Measurements from ENCODE around the gene SRRM4. TPM values are rescaled to one million over a fixed set of nuclear protein-coding genes. Genes with fewer than 3 reads are reported as not detected.

Gene SRRM4
- total RNA-seq, 1 experiment from 2014 or later, result 1.4 TPM

GRCh38 chr12:119206348-119207062, 225.2 kb downstream of the SRRM4 start:
- peak; percentile 55 for DNase-seq
- Histone ChIP-seq H2AK5ac (ENCODE audit: insufficient read length, low read length) (no peak overlapping the region), H3K4me1 (ENCODE audit: insufficient read depth, low read length) (peaks cover 11% of the 10 kb centered on the region; the same call in 1 of the 2 replicates), H4K8ac (replicated peaks; ENCODE audit: insufficient read length, low read depth, low read length) (no peak overlapping the region), H3K23me2 (ENCODE audit: insufficient read length, low read depth, low read length, poor library complexity, severe bottlenecking) (no peaks in the 10 kb centered on the region), H2AFZ (ENCODE audit: low read length) (no peak overlapping the region), H3K27ac (ENCODE audit: insufficient read length, low read depth, low read length) (no peak overlapping the region), H2BK15ac (ENCODE audit: low read depth, low read length) (no peak overlapping the region), H3K4me2 (ENCODE audit: insufficient read depth, insufficient read length, low read length) (no peak overlapping the region), H3K9ac (ENCODE audit: extremely low read depth, insufficient read length, low read length) (no peak overlapping the region), H3K9me3 (ENCODE audit: control insufficient read depth, low read depth, low read length) (no peaks in the 10 kb centered on the region), H3K14ac (ENCODE audit: insufficient read depth, low read length) (no peak overlapping the region), H3K27me3 (ENCODE audit: insufficient read depth, low read length) (no peaks in the 10 kb centered on the region), H3K79me1 (ENCODE audit: insufficient read depth, low read depth, low read length, poor library complexity, severe bottlenecking) (no peaks in the 10 kb centered on the region), H4K5ac (ENCODE audit: insufficient read length, low read depth, low read length) (no peak overlapping the region), H2BK20ac (ENCODE audit: low read depth, low read length, poor library complexity, severe bottlenecking) (no peak overlapping the region), H3K18ac (ENCODE audit: insufficient read length, low read depth, low read length) (no peak overlapping the region), H2BK12ac (ENCODE audit: insufficient read length, low read depth, low read length) (no peak overlapping the region), H3K4ac (ENCODE audit: low read depth, low read length) (no peak overlapping the region), H3K23ac (ENCODE audit: insufficient read length, low read depth, low read length) (no peak overlapping the region), H3K79me2 (ENCODE audit: insufficient read depth, low read length) (no peaks in the 10 kb centered on the region), H3T11ph (ENCODE audit: low read length) (no peak overlapping the region), H3K56ac (ENCODE audit: insufficient read length, low read depth, low read length) (no peak overlapping the region), H4K91ac (ENCODE audit: insufficient read length, low read depth, low read length) (no peak overlapping the region), H4K20me1 (ENCODE audit: control insufficient read depth, insufficient read depth, insufficient read length) (no peaks in the 10 kb centered on the region), H2BK120ac (ENCODE audit: low read depth, low read length, poor library complexity, severe bottlenecking) (no peak overlapping the region), H2BK5ac (ENCODE audit: insufficient read length, low read length) (no peak overlapping the region)
- peak; percentile 44; the same call in 2 of the 3 replicates for TF ChIP-seq CTCF (conservative IDR thresholded peaks at IDR 0.05)
- H3K36me3 Mint-ChIP-seq (ENCODE audit: insufficient read depth in 1 of 3, low read depth in 3 of 3), result no peaks in the 10 kb centered on the region
- no peak overlapping the region for H3K4me3 Mint-ChIP-seq
- peak overlapping the region in 1 of 3 experiments; percentile 76; a peak in 1 of 7 replicates for H3K27ac Mint-ChIP-seq
- H3K4me1 Mint-ChIP-seq, result peaks cover 67 to 73% of the 10 kb centered on the region in 2 experiments
- no peaks in the 10 kb centered on the region for H3K27me3 Mint-ChIP-seq (ENCODE audit: low read depth)
- WGBS (ENCODE audit: extremely low coverage, insufficient read length, low lambda C conversion rate), result no CpG with 5 or more reads among the region's 8 CpGs
- no peaks in the 10 kb centered on the region for H3K9me3 Mint-ChIP-seq

Measured in H9 (cell line).